NCI-H510A (cell line): Measurements from ENCODE around the gene TERF2IP.

ENCODE experiments used
- DNase-seq: peaks from one replicate; lab custom pipeline; 2025; lab: John Stamatoyannopoulos, UW

The TERF2IP gene

GRCh38 chr16:75647492-75648264 is at the start of gene TERF2IP, which contains the start of gene KARS1:
Gene TERF2IP, plus strand, starts transcription at chr16:75647773. Its CDS starts 110 bp downstream, at chr16:75647883.
Gene KARS1, minus strand, starts transcription at chr16:75647665. Its CDS starts 26 bp downstream, at chr16:75647639.
- DNase-seq, result peak; percentile 71

GRCh38 chr16:75599452-75600277 is 47.9 kb upstream of the TERF2IP start:
- DNase-seq, result no peak

- no peak for DNase-seq
Observed at GRCh38 chr16:75603241-75603640, 44.3 kb upstream of the TERF2IP start.

GRCh38 chr16:75606507-75606906 is 41.1 kb upstream of the TERF2IP start:
- no peak for DNase-seq

GRCh38 chr16:75614066-75614897 is 33.3 kb upstream of the TERF2IP start:
- no peak for DNase-seq

- no peak for DNase-seq
Observed at GRCh38 chr16:75615619-75616018, 32.0 kb upstream of the TERF2IP start.

GRCh38 chr16:75616521-75617010 is 31.0 kb upstream of the TERF2IP start:
- no peak for DNase-seq

GRCh38 chr16:75617121-75617520 is 30.5 kb upstream of the TERF2IP start:
- DNase-seq, result no peak

- DNase-seq, result no peak
Observed at GRCh38 chr16:75618780-75619179, 28.8 kb upstream of the TERF2IP start.

- DNase-seq, result no peak
Observed at GRCh38 chr16:75620326-75621169, 27.0 kb upstream of the TERF2IP start.

GRCh38 chr16:75621170-75621477 is 26.4 kb upstream of the TERF2IP start:
- DNase-seq, result no peak

GRCh38 chr16:75622761-75623605 is 24.6 kb upstream of the TERF2IP start, which contains the start of gene ADAT1:
Gene ADAT1, minus strand, starts transcription at chr16:75623281. Its CDS starts 2,482 bp downstream, at chr16:75620799.
- DNase-seq, result peak; percentile 94

- DNase-seq, result no peak
Observed at GRCh38 chr16:75624921-75625334, 22.6 kb upstream of the TERF2IP start.

- no peak for DNase-seq
Observed at GRCh38 chr16:75626806-75627205, 20.8 kb upstream of the TERF2IP start.

- DNase-seq, result no peak
Observed at GRCh38 chr16:75627851-75628250, 19.7 kb upstream of the TERF2IP start.

- DNase-seq, result no peak
Observed at GRCh38 chr16:75628351-75628750, 19.2 kb upstream of the TERF2IP start.

GRCh38 chr16:75629132-75629531 is 18.4 kb upstream of the TERF2IP start:
- DNase-seq, result no peak

- no peak for DNase-seq
Observed at GRCh38 chr16:75630052-75630451, 17.5 kb upstream of the TERF2IP start.

- peak; percentile 30 for DNase-seq
Observed at GRCh38 chr16:75632857-75633256, 14.7 kb upstream of the TERF2IP start.

- no peak for DNase-seq
Observed at GRCh38 chr16:75635036-75635435, 12.5 kb upstream of the TERF2IP start.
